Measurements from ENCODE around the gene TMEM240. TPM values are rescaled to one million over a fixed set of nuclear protein-coding genes. Genes with fewer than 3 reads are reported as not detected.
"Not testable (repeated sequence)": the region's sequence is repeated elsewhere in the genome, so short reads cannot be mapped to it uniquely, and the experiment has no call there.

The TMEM240 gene
- total RNA-seq, 1 donor from 2014 or later = 10.3 TPM

DNA sequence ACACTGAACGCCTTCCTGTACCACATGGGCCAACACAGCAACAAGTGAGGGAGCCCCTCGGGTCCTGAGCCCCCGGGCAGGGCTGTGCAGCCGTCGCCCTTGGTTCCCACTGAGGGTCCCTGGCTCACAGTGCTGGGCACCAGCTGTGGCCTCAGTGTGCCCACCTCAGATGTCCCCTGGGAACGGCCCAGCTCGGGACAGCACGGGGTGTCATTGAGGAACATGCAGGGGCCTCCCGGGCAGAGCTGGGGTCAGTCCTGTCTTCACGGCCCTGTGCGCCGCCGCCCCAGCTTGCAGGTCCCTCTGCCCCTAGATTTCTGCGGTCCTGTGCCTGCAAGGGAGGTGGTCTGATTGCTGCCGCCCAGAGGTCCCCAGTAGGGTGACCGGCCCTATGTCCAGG, 51.2 kb downstream of the TMEM240 start:
- no peak for DNase-seq (ENCODE audit: extremely low spot score, unreplicated experiment)
- Mint-ChIP-seq H3K4me1 (ENCODE audit: unreplicated experiment) (no peaks in the 10 kb centered on the region), H3K27me3 (no peaks in the 10 kb centered on the region), H3K9me3 (no peaks in the 10 kb centered on the region), H3K4me3 (no peak overlapping the region), H3K36me3 (peaks cover 25% of the 10 kb centered on the region), H3K27ac (no peak overlapping the region)
- TF ChIP-seq, protein P1, sequence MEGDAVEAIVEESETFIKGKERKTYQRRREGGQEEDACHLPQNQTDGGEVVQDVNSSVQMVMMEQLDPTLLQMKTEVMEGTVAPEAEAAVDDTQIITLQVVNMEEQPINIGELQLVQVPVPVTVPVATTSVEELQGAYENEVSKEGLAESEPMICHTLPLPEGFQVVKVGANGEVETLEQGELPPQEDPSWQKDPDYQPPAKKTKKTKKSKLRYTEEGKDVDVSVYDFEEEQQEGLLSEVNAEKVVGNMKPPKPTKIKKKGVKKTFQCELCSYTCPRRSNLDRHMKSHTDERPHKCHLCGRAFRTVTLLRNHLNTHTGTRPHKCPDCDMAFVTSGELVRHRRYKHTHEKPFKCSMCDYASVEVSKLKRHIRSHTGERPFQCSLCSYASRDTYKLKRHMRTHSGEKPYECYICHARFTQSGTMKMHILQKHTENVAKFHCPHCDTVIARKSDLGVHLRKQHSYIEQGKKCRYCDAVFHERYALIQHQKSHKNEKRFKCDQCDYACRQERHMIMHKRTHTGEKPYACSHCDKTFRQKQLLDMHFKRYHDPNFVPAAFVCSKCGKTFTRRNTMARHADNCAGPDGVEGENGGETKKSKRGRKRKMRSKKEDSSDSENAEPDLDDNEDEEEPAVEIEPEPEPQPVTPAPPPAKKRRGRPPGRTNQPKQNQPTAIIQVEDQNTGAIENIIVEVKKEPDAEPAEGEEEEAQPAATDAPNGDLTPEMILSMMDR (conservative IDR thresholded peaks at IDR 0.05) = no peak

DNA sequence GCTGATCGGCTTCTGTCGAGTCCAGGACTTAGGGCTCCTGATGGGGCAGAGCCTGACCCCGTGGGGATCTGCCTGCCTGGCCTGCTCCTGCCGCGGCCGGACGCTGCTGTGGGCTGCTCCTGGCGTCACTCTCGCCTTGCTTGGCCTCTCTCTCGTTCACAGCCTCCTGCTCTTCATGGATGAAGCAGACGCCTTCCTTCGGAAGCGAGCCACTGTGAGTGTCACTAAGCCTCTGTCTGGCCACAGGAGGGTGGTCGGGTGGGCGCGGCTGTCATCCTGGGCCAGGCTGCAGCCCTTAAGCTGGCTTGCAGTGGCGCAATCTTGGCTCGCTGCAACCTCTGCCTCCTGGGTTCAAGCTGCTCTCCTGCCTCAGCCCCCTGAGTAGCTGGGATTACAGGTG, 52.7 kb downstream of the TMEM240 start:
- Mint-ChIP-seq H3K36me3 (peaks cover 13% of the 10 kb centered on the region), H3K27me3 (no peaks in the 10 kb centered on the region)

DNA sequence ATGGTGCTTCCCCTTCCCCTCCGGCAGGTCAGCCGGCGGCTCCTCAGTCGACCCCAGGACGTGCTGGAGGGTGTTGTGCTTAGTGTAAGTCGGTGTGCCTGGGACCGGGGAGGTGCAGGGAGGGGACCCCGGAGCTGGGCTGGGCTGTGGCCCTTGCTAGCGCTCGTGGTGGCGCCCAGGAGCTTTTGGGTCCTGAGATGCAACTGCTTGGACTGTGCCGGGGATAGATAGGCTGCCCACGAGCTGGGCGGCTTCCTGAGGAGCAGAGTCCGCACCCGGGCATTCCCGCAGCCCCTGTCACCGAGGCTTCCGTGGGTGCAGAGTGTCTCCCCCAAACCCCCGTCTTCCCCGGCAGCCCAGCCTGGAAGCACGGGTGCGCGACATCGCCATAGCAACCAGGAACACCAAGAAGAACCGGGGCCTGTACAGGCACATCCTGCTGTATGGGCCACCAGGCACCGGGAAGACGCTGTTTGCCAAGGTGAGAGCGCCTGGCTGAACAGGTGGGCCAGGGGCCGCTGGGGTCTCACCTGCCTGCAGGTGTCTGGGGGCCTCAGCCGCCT, 54.6 kb downstream of the TMEM240 start:
- H3K9me3 Mint-ChIP-seq; H3K4me3 Mint-ChIP-seq; H3K27me3 Mint-ChIP-seq; H3K27ac Mint-ChIP-seq; DNase-seq (ENCODE audit: extremely low spot score, unreplicated experiment); H3K36me3 Mint-ChIP-seq; H3K4me1 Mint-ChIP-seq (ENCODE audit: unreplicated experiment): not testable (repeated sequence)

More for the DNA sequence above, 52.7 kb downstream of the TMEM240 start:
- DNase-seq (ENCODE audit: extremely low spot score, unreplicated experiment) = no peak
- Mint-ChIP-seq H3K27ac (no peak overlapping the region), H3K9me3 (no peaks in the 10 kb centered on the region), H3K4me3 (no peak overlapping the region), H3K4me1 (ENCODE audit: unreplicated experiment) (no peaks in the 10 kb centered on the region)
- TF ChIP-seq, protein P1 (conservative IDR thresholded peaks at IDR 0.05) = no peak

DNA sequence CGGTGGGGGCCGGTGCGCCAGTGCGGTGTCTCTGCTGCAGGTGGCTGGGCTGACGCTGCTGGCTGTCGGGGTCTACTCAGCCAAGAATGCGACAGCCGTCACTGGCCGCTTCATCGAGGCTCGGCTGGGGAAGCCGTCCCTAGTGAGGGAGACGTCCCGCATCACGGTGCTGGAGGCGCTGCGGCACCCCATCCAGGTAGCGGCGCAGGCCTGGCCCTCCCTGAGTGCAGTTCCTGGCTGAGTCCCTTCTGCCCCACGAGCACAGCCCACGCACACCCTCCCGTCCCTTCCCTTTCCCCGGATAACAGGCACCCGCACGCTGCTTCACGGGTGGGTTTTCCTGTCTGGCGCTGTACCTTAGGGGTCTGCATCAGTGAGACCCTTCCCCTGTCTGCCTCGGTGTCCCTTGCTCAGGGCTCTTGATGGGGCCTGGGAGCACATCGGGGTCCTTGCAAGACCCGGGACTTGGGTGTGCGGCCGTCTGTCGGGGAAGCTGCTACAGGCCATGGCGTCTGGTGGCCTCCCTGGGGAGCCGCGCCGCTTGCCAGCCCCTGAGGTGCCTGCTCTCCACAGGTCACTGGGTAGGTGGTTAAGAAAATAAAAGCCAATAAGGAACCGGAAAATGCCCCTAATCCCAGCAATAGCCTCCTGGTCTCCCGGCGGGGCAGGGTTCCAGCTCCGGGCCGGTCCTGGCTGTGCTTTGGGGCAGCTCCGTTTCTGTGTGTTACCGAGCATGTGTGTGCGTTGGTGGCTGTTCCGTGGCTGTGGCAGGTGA, 55.3 kb downstream of the TMEM240 start:
- not testable (repeated sequence) for H3K27ac Mint-ChIP-seq; H3K9me3 Mint-ChIP-seq; H3K27me3 Mint-ChIP-seq; H3K4me1 Mint-ChIP-seq (ENCODE audit: unreplicated experiment); H3K36me3 Mint-ChIP-seq; DNase-seq (ENCODE audit: extremely low spot score, unreplicated experiment); H3K4me3 Mint-ChIP-seq

Other genes with a start within 250 kb of the TMEM240 start
- gene ACAP3, start 232.7 kb downstream of the TMEM240 start, total RNA-seq (ENCODE audit: low replicate concordance) = 93.9 and 103 TPM in 2 replicates
- 20.4 and 25.5 TPM in 2 replicates for gene PUSL1, start 232.0 kb downstream of the TMEM240 start, total RNA-seq (ENCODE audit: low replicate concordance)
- 127 and 138 TPM in 2 replicates for gene INTS11, start 216.0 kb downstream of the TMEM240 start, total RNA-seq (ENCODE audit: low replicate concordance)
- gene CPTP, start 215.8 kb downstream of the TMEM240 start, total RNA-seq (ENCODE audit: low replicate concordance) = 24.2 and 28.5 TPM in 2 replicates
- 0.83 and 0.89 TPM in 2 replicates for gene TAS1R3, start 209.3 kb downstream of the TMEM240 start, total RNA-seq (ENCODE audit: low replicate concordance)
- 62.8 and 63.5 TPM in 2 replicates for gene DVL1, start 191.2 kb downstream of the TMEM240 start, total RNA-seq (ENCODE audit: low replicate concordance)
- gene MXRA8, start 182.1 kb downstream of the TMEM240 start, total RNA-seq (ENCODE audit: low replicate concordance) = 17.6 and 78.1 TPM in 2 replicates
- gene AURKAIP1, start 165.4 kb downstream of the TMEM240 start, total RNA-seq (ENCODE audit: low replicate concordance) = 122 and 143 TPM in 2 replicates
- gene CCNL2, start 141.3 kb downstream of the TMEM240 start, total RNA-seq (ENCODE audit: low replicate concordance) = 194 and 298 TPM in 2 replicates
- gene MRPL20, start 133.3 kb downstream of the TMEM240 start, total RNA-seq (ENCODE audit: low replicate concordance) = 98.9 and 108 TPM in 2 replicates
- 7.6 and 11.1 TPM in 2 replicates for gene ANKRD65, start 119.3 kb downstream of the TMEM240 start, total RNA-seq (ENCODE audit: low replicate concordance)
- 44.5 and 49.9 TPM in 2 replicates for gene VWA1, start 104.9 kb downstream of the TMEM240 start, total RNA-seq (ENCODE audit: low replicate concordance)
- 1.8 and 2.4 TPM in 2 replicates for gene ATAD3C, start 90.9 kb downstream of the TMEM240 start, total RNA-seq (ENCODE audit: low replicate concordance)
- gene ATAD3B, start 68.9 kb downstream of the TMEM240 start, total RNA-seq (ENCODE audit: low replicate concordance) = 37.2 and 44.3 TPM in 2 replicates
- gene ATAD3A, start 28.5 kb downstream of the TMEM240 start, total RNA-seq (ENCODE audit: low replicate concordance) = 37.8 and 39.8 TPM in 2 replicates
- gene SSU72, start 34.2 kb upstream of the TMEM240 start, total RNA-seq (ENCODE audit: low replicate concordance) = 117 and 126 TPM in 2 replicates
- 8.9 and 9.3 TPM in 2 replicates for gene FNDC10, start 59.5 kb upstream of the TMEM240 start, total RNA-seq (ENCODE audit: low replicate concordance)
- 73.6 and 114 TPM in 2 replicates for gene MIB2, start 74.9 kb upstream of the TMEM240 start, total RNA-seq (ENCODE audit: low replicate concordance)
- 2.2 and 6.8 TPM in 2 replicates for gene MMP23B, start 91.5 kb upstream of the TMEM240 start, total RNA-seq (ENCODE audit: low replicate concordance)
- 21.8 and 26.5 TPM in 2 replicates for gene CDK11B, start 118.4 kb upstream of the TMEM240 start, total RNA-seq (ENCODE audit: low replicate concordance)
- gene SLC35E2B, start 152.2 kb upstream of the TMEM240 start, total RNA-seq (ENCODE audit: low replicate concordance) = 88.8 and 116 TPM in 2 replicates
- gene CDK11A, start 183.7 kb upstream of the TMEM240 start, total RNA-seq (ENCODE audit: low replicate concordance) = 45.9 and 47.0 TPM in 2 replicates
- 78.4 and 89.2 TPM in 2 replicates for gene NADK, start 237.8 kb upstream of the TMEM240 start, total RNA-seq (ENCODE audit: low replicate concordance)